ENCODE data around the gene PPM1L.

- TF ChIP-seq GATA3 (IDR thresholded peaks at IDR 0.05; ENCODE audit: low read depth, low read length) (no peak), GATA2 (IDR thresholded peaks at IDR 0.05; ENCODE audit: low read depth, low read length) (no peak)
Measured at GRCh38 chr3:161020256-161020655, 264.2 kb downstream of the PPM1L start.
